Measurements from ENCODE around the gene DYNC1I1.

The DYNC1I1 gene

GRCh38 chr7:95793658-95794057 is 21.3 kb downstream of the DYNC1I1 start:
- TF ChIP-seq, protein P1, sequence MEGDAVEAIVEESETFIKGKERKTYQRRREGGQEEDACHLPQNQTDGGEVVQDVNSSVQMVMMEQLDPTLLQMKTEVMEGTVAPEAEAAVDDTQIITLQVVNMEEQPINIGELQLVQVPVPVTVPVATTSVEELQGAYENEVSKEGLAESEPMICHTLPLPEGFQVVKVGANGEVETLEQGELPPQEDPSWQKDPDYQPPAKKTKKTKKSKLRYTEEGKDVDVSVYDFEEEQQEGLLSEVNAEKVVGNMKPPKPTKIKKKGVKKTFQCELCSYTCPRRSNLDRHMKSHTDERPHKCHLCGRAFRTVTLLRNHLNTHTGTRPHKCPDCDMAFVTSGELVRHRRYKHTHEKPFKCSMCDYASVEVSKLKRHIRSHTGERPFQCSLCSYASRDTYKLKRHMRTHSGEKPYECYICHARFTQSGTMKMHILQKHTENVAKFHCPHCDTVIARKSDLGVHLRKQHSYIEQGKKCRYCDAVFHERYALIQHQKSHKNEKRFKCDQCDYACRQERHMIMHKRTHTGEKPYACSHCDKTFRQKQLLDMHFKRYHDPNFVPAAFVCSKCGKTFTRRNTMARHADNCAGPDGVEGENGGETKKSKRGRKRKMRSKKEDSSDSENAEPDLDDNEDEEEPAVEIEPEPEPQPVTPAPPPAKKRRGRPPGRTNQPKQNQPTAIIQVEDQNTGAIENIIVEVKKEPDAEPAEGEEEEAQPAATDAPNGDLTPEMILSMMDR (IDR thresholded peaks at IDR 0.05; ENCODE audit: insufficient read depth, low read length, poor library complexity, severe bottlenecking) = no peak
- DNase-seq (ENCODE audit: extremely low read depth, insufficient read length) = no peak
- Histone ChIP-seq H3K36me3 (ENCODE audit: control insufficient read depth, insufficient read depth, low read length) (no peaks in the 10 kb centered on the region), H3K4me3 (replicated peaks; ENCODE audit: low read depth, low read length) (no peak overlapping the region), H3K27me3 (replicated peaks; ENCODE audit: control insufficient read depth, insufficient read depth, low read length) (no peaks in the 10 kb centered on the region)

DNA sequence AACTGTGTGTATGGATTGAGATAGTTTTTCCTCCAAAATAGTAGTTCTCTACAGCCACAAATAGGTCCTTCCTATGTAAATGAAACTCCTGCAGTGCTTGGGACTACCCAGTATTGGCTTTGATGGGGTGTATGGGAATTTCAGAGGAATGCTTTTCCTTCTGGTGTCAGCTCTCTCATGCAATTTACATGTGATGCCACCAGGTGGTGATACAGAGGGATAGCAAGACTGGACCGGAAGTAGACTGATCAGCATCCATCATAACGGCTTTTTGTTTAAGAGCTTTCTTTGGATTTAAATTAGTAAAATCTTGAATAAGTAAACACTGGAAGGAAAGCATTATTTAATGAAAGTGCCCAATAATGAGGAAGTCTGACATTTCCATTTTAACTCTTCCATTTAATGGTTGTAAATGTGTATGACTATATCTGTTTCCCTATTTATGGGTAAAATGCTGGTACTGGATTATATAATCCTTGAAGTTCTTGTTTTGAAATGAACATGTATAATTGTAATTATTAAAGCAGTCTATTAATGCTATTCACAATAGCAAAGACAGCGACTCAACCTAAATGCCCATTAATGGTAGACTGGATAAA is 22.7 kb downstream of the DYNC1I1 start:
- no peak for DNase-seq (ENCODE audit: extremely low read depth, insufficient read length)
- no peaks in the 10 kb centered on the region for H3K36me3 ChIP-seq (ENCODE audit: control insufficient read depth, insufficient read depth, low read length)
- no peak overlapping the region for H3K4me3 ChIP-seq (replicated peaks; ENCODE audit: low read depth, low read length)
- no peaks in the 10 kb centered on the region for H3K27me3 ChIP-seq (replicated peaks; ENCODE audit: control insufficient read depth, insufficient read depth, low read length)
- TF ChIP-seq, protein P1 (IDR thresholded peaks at IDR 0.05; ENCODE audit: insufficient read depth, low read length, poor library complexity, severe bottlenecking) = peak; percentile 51

GRCh38 chr7:95796617-95797016 is 24.3 kb downstream of the DYNC1I1 start:
- H3K4me3 ChIP-seq (replicated peaks; ENCODE audit: low read depth, low read length) = no peak overlapping the region
- no peak for DNase-seq (ENCODE audit: extremely low read depth, insufficient read length)
- TF ChIP-seq, protein P1 (IDR thresholded peaks at IDR 0.05; ENCODE audit: insufficient read depth, low read length, poor library complexity, severe bottlenecking) = no peak
- H3K36me3 ChIP-seq (ENCODE audit: control insufficient read depth, insufficient read depth, low read length) = no peaks in the 10 kb centered on the region
- H3K27me3 ChIP-seq (replicated peaks; ENCODE audit: control insufficient read depth, insufficient read depth, low read length) = no peaks in the 10 kb centered on the region; the same call in 1 of the 2 replicates

DNA sequence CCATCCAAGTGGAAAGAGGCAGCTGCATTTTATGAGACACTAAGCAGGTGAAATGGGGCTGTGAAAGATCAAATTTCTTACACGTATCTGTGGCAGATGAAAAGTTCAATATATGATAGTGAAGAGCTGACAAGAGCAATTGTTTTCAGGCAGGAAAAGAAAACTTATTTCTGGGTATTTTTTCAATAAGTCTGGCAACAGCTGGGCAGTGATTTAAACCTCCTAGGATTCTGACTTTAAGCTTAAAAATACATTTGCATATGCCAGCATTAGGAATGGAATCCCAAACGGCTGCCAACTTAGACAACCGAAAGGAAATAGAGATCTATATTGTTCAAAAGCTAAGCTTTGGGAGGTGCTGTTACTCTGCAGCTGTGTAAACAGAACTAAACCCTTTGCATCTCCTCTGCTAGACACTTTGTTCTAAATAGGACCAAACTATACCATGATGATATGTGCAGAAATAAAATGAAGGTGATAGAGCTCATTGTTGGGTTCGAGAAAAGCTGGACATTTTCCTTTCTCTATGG is 26.1 kb downstream of the DYNC1I1 start:
- Histone ChIP-seq H3K36me3 (ENCODE audit: control insufficient read depth, insufficient read depth, low read length) (no peaks in the 10 kb centered on the region), H3K27me3 (replicated peaks; ENCODE audit: control insufficient read depth, insufficient read depth, low read length) (no peaks in the 10 kb centered on the region; the same call in 1 of the 2 replicates), H3K4me3 (replicated peaks; ENCODE audit: low read depth, low read length) (no peak overlapping the region)
- DNase-seq (ENCODE audit: extremely low read depth, insufficient read length) = no peak
- TF ChIP-seq, protein P1 (IDR thresholded peaks at IDR 0.05; ENCODE audit: insufficient read depth, low read length, poor library complexity, severe bottlenecking) = no peak

DNA sequence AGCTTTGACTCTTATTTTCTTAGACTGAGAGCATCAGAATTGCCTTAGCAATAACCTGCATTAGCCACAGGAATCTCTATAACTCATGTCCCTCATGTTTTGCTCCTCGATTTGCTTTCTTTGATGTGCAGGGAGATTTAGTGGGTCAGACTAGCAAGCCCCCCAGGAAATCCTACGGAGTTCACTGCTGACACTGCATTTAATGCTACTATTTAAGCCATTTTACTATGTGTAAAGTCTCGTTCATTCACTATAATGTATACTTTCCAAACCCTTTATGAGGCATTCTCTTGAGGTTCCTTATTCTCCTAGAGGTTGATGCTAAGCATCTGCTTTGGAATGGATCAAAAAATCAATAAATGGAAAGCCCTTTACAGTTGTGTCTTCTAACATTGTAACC is 28.4 kb downstream of the DYNC1I1 start:
- H3K36me3 ChIP-seq (ENCODE audit: control insufficient read depth, insufficient read depth, low read length) = no peaks in the 10 kb centered on the region
- no peak for DNase-seq (ENCODE audit: extremely low read depth, insufficient read length)
- H3K27me3 ChIP-seq (replicated peaks; ENCODE audit: control insufficient read depth, insufficient read depth, low read length) = no peaks in the 10 kb centered on the region; the same call in 1 of the 2 replicates
- TF ChIP-seq, protein P1 (IDR thresholded peaks at IDR 0.05; ENCODE audit: insufficient read depth, low read length, poor library complexity, severe bottlenecking) = no peak
- no peak overlapping the region for H3K4me3 ChIP-seq (replicated peaks; ENCODE audit: low read depth, low read length)

Measured in GM06990 (cell line).